K562 (cell line): Measurements from ENCODE around the gene YBX2. TPM values are rescaled to one million over a fixed set of nuclear protein-coding genes. Genes with fewer than 3 reads are reported as not detected.

Source experiments
- ATAC-seq: fragments of 200-7000 bp; cut with Tn5 transposase; 3 replicates; pipeline ENCODE4 v1.9.1; 2020; ENCODE audit warnings: moderate library complexity
- BruUV-seq: library from RNA; stranded (reverse); fragments of 400-500 nt; replicated peaks from 2 replicates; lab custom pipeline; 2021; lab: Mats Ljungman, UMichigan
- CTCF ChIA-PET: fragments of 300-600 bp; formaldehyde crosslinking; extraction: SDS; loops from one replicate; lab custom pipeline; 2021; ENCODE audit warnings: low intra/inter-chr PET ratio; lab: Yijun Ruan, JAX
- POLR2A ChIA-PET: fragments of 300-600, 350-650 bp; sonication (Branson Sonifier 250); formaldehyde crosslinking; extraction: SDS; loops from one replicate; lab custom pipeline; 2021; ENCODE audit warnings: antibody characterized with exemption, inconsistent platforms; lab: Yijun Ruan, JAX
- DNase-seq, 4 experiments: peaks; one replicate each; pipeline versions ENCODE4 v3.0.0 to v3.0.0-alpha.2; 2011 to 2018; ENCODE audit warnings: low spot score in 3 of 4, mixed read lengths in 3 of 4; ENCODE audit errors: extremely low read depth in 1 of 4
- FAIRE-seq: peaks from 2 replicates; lab custom pipeline; 2011; peaks lifted over from hg19 to GRCh38; lab: Jason Lieb, UNC
- H2AFZ ChIP-seq: 2 replicates; pipeline ENCODE4 v1.6.0; 2011; ENCODE audit warnings: low read depth, low read length, control low read depth, inconsistent platforms
- H3K27ac ChIP-seq: fragments of 200-600 bp; 3 replicates; pipeline ENCODE4 v1.8.0; 2011; ENCODE audit warnings: low read depth, mild to moderate bottlenecking, control low read depth, inconsistent platforms, low read length, moderate library complexity, mixed read lengths; ENCODE audit errors: extremely low read depth
- H3K27me3 ChIP-seq, 2 experiments: fragments of 300-600 bp in 1 of 2; 2 replicates in 1 of 2; 3 replicates in 1 of 2; pipeline versions ENCODE4 v1.6.0 to v1.8.0; 2011; ENCODE audit warnings: inconsistent platforms in 2 of 2, low read length in 2 of 2, mild to moderate bottlenecking in 1 of 2, mixed read lengths in 1 of 2, moderate library complexity in 1 of 2; ENCODE audit not compliant: control insufficient read depth in 2 of 2, insufficient read depth in 2 of 2
- H3K36me3 ChIP-seq: fragments of 300-600 bp; 3 replicates; pipeline ENCODE4 v1.8.0; 2011; ENCODE audit warnings: mild to moderate bottlenecking, low read length, inconsistent platforms; ENCODE audit not compliant: control insufficient read depth, insufficient read depth
- H3K4me1 ChIP-seq, 2 experiments: fragments of 200-600 bp in 1 of 2; replicated peaks in 1 of 2; 2 replicates in 1 of 2; 3 replicates in 1 of 2; pipeline versions ENCODE4 v1.5.1 to v1.8.0; 2011; ENCODE audit warnings: inconsistent platforms in 2 of 2, low read length in 2 of 2, mild to moderate bottlenecking in 1 of 2, mixed read lengths in 1 of 2, moderate library complexity in 1 of 2; ENCODE audit not compliant: control insufficient read depth in 2 of 2, insufficient read depth in 2 of 2
- H3K4me2 ChIP-seq: 2 replicates; pipeline ENCODE4 v1.6.1; 2011; ENCODE audit warnings: low read length, control low read depth, inconsistent platforms, mixed read lengths; ENCODE audit not compliant: insufficient read depth
- H3K4me3 ChIP-seq: fragments of 200-600 bp; sonication (generic), shearing (Covaris generic); 2 replicates; pipeline ENCODE4 v1.5.1; 2016; ENCODE audit warnings: control low read depth, inconsistent platforms
- H3K79me2 ChIP-seq: fragments of 200-600 bp; 3 replicates; pipeline ENCODE4 v1.8.0; 2011; ENCODE audit warnings: low read length, inconsistent platforms; ENCODE audit not compliant: control insufficient read depth, insufficient read depth
- H3K9ac ChIP-seq, 2 experiments: 2 replicates each; pipeline versions ENCODE4 v1.6.0 to v1.6.1; 2011; ENCODE audit warnings: low read depth in 2 of 2, low read length in 2 of 2, control low read depth in 1 of 2, inconsistent platforms in 1 of 2, mild to moderate bottlenecking in 1 of 2, mixed read lengths in 1 of 2; ENCODE audit not compliant: insufficient read depth in 1 of 2
- H3K9me1 ChIP-seq: one replicate; pipeline ENCODE4 v1.6.0; 2011; ENCODE audit warnings: inconsistent platforms, mild to moderate bottlenecking, low read length, moderate library complexity; ENCODE audit not compliant: control insufficient read depth, insufficient read depth
- H3K9me3 ChIP-seq: replicated peaks from 2 replicates; pipeline ENCODE4 v1.5.1; 2011; ENCODE audit warnings: low read depth, low read length, inconsistent platforms; ENCODE audit not compliant: control insufficient read depth, insufficient read depth
- H4K20me1 ChIP-seq: replicated peaks from 2 replicates; pipeline ENCODE4 v1.6.1; 2011; ENCODE audit warnings: low read length, inconsistent platforms, mixed read lengths; ENCODE audit not compliant: control insufficient read depth, insufficient read depth
- CTCFL ChIP-seq: IDR thresholded peaks from 2 replicates; pipeline ENCODE4 v1.6.1; 2011; ENCODE audit warnings: borderline replicate concordance, low read depth, mild to moderate bottlenecking, moderate library complexity, low read length; ENCODE audit not compliant: insufficient read depth, poor library complexity, severe bottlenecking
- ELK3 ChIP-seq: fragments of 450-650 bp; formaldehyde crosslinking; IDR thresholded peaks from 2 replicates; pipeline ENCODE4 v1.4.0; 2020; ENCODE audit warnings: mild to moderate bottlenecking
- EP300 ChIP-seq: IDR thresholded peaks from 2 replicates; pipeline ENCODE4 v1.6.1; 2012; ENCODE audit warnings: low read length, improper control_type of control experiment
- KAT7 ChIP-seq: sonication (generic); formaldehyde crosslinking; IDR thresholded peaks from 2 replicates; pipeline ENCODE4 v1.8.0; 2022; ENCODE audit warnings: missing genetic modification reagents, mild to moderate bottlenecking, borderline replicate concordance
- NCOA4 ChIP-seq: fragments of 450-650 bp; IDR thresholded peaks from 2 replicates; pipeline ENCODE4 v1.6.1; 2018; ENCODE audit warnings: mild to moderate bottlenecking; ENCODE audit not compliant: partially characterized antibody
- NFYB ChIP-seq: IDR thresholded peaks from 2 replicates; pipeline ENCODE4 v1.6.1; 2011; ENCODE audit warnings: mild to moderate bottlenecking, moderate library complexity; ENCODE audit not compliant: insufficient read length; ENCODE audit errors: extremely low read depth
- PTBP1 ChIP-seq: fragments of 200-400 bp; formaldehyde crosslinking; IDR thresholded peaks from 2 replicates; pipeline ENCODE4 v1.6.1; 2017; ENCODE audit warnings: low read depth, low read length
- RBBP5 ChIP-seq: fragments of 200-600 bp; sonication (generic); IDR thresholded peaks from 2 replicates; pipeline ENCODE4 v1.6.1; 2012; ENCODE audit warnings: borderline replicate concordance, mild to moderate bottlenecking, low read length, control low read depth, inconsistent platforms; ENCODE audit not compliant: insufficient read depth, poor library complexity, severe bottlenecking
- WGBS: fragments of 100-300 bp; shearing (Covaris generic); methylation state at CpG from one replicate; pipeline ENCODE4 v1.1.6; 2016; ENCODE audit warnings: low coverage, mixed read lengths; ENCODE audit not compliant: insufficient coverage; ENCODE audit errors: missing lambda C conversion rate; 5-methylcytosine and 5-hydroxymethylcytosine counted together
- in situ Hi-C: fragments of 300-500 bp; cut with MboI; formaldehyde crosslinking; loops from 4 replicates; pipeline ENCODE4 v1.15.0; 2018; ENCODE audit warnings: inconsistent platforms, mixed read lengths
- intact Hi-C: fragments of 100-400 bp; cut with micrococcal nuclease; formaldehyde crosslinking; loops from 2 replicates; pipeline ENCODE4 v1.14.2; 2022
- polyA plus RNA-seq, 8 experiments: library from polyadenylated mRNA; depleted of rRNA in 4 of 8; stranded (reverse) in 5 of 8; unstranded in 3 of 8; fragments of >200 nt; fragmentation: Nextera tagmentation in 2 of 8; fragmentation: Illumina TruSeq in 1 of 8; extraction: Ambion mirVana in 2 of 8; extraction: Trizol in 1 of 8; gene quantifications; 2 replicates each; pipeline versions ENCODE4 v1.2.1 to v1.2.3, GENCODE V29; 2011 to 2014; ENCODE audit warnings: inconsistent platforms in 1 of 8, missing spikeins in 1 of 8
- total RNA-seq, 7 experiments: library from RNA; depleted of rRNA in 6 of 7; stranded (reverse); fragments of >200 nt in 6 of 7; fragmentation: Illumina TruSeq in 2 of 7; extraction: Trizol in 2 of 7; gene quantifications; 2 replicates each; pipeline versions ENCODE4 v1.2.1 to v1.2.3, GENCODE V29; 2011 to 2021; ENCODE audit warnings: low replicate concordance in 1 of 7

YBX2 gene
- total and polyA plus RNA-seq, 9 of the 15 experiments (the other 6 are each of a cell fraction or from before 2014, with no cell fraction given), result 0.03 to 0.59 (median 0.27) TPM; not detected in 6

GRCh38 chr17:7330638-7331015, 36.2 kb upstream of the YBX2 start:
- Histone ChIP-seq H3K27ac (no peak overlapping the region), H3K27me3 (no peaks in the 10 kb centered on the region), H3K36me3 (peaks cover 12% of the 10 kb centered on the region; the same call in 1 of the 3 replicates), H3K9me1 (no peaks in the 10 kb centered on the region), H3K79me2 (peaks cover 16% of the 10 kb centered on the region), H3K4me3 (no peak overlapping the region), H3K4me2 (peak overlapping the region; percentile 32), H3K4me1 (peaks cover 15 to 42% of the 10 kb centered on the region in 2 experiments), H2AFZ (0 out of 2 replicates have a peak overlapping the region, but pooled peaks have one; percentile 45), H3K9ac (peak overlapping the region in 1 of 2 experiments; percentile 73; a peak in 1 of 4 replicates), H4K20me1 (no peaks in the 10 kb centered on the region), H3K9me3 (no peaks in the 10 kb centered on the region)
- in situ Hi-C loops (loop anchor here (10.0 kb wide), 1 partner anchor 286 kb away; the partner anchor contains the start of gene SLC16A11), intact Hi-C loops (no loop called here)
- TF ChIP-seq EP300 (no peak), NCOA4 (no peak), PTBP1 (no peak)
- no TSS peak for BruUV-seq
- ATAC-seq, result no peak
- ChIA-PET CTCF (no interaction called here), POLR2A (interaction anchor here (0.7 kb wide), 1 partner anchor 230 kb away, joined by 3 read pairs; no protein-coding TSS in a partner anchor)
- FAIRE-seq, result no peak
- DNase-seq, result no peak
- WGBS, result 69% methylated on average over 12 of the region's 13 CpGs

GRCh38 chr17:7329997-7330637, 35.7 kb upstream of the YBX2 start:
- peak overlapping the region; percentile 98 for H2AFZ ChIP-seq
- H3K9me3 ChIP-seq, result no peaks in the 10 kb centered on the region
- peak overlapping the region; percentile 82 for H3K4me2 ChIP-seq
- no peaks in the 10 kb centered on the region for H4K20me1 ChIP-seq
- H3K4me1 ChIP-seq, result peaks cover 15 to 39% of the 10 kb centered on the region in 2 experiments
- in situ Hi-C loops, result loop anchor here (10.0 kb wide), 1 partner anchor 285 kb away; the partner anchor contains the start of gene SLC16A11
- CTCF ChIA-PET, result no interaction called here
- no peaks in the 10 kb centered on the region for H3K9me1 ChIP-seq
- H3K4me3 ChIP-seq, result peak overlapping the region; percentile 78
- no TSS peak for BruUV-seq
- POLR2A ChIA-PET, result interaction anchor here (0.6 to 2.4 kb wide), 9 partner anchors 11 to 156 kb away, joined by 3 to 21 read pairs (median 4); partner anchors contain the start of gene GABARAP
- H3K27ac ChIP-seq, result peak overlapping the region; percentile 92
- peaks cover 17% of the 10 kb centered on the region; the same call in 1 of the 3 replicates for H3K36me3 ChIP-seq
- H3K27me3 ChIP-seq, result no peaks in the 10 kb centered on the region
- FAIRE-seq (no peak), ATAC-seq (peak; percentile 83), DNase-seq (peak; percentile 79 to 84 (median 80))
- intact Hi-C loops, result no loop called here
- WGBS, result 12% methylated on average over 11 of the region's 34 CpGs
- peaks cover 16% of the 10 kb centered on the region for H3K79me2 ChIP-seq
- H3K9ac ChIP-seq, result peak overlapping the region; percentile 91 to 99; a peak in 3 of 4 replicates
- peak; percentile 1 for TF ChIP-seq RBBP5
- TF ChIP-seq NFYB, result peak; percentile 79
- TF ChIP-seq CTCFL, result no peak
- TF ChIP-seq KAT7 (CRISPR knock-in tag), result 0 out of 2 replicates have a peak, but pooled peaks have one; percentile 67
- no peak for TF ChIP-seq ELK3 (CRISPR knock-in tag)
